GM19099 (cell line): ENCODE data around the gene TH.

ENCODE experiments used
- POLR2A ChIP-seq: IDR thresholded peaks from 3 replicates; pipeline ENCODE4 v1.6.1; 2011; ENCODE audit warnings: low read depth; ENCODE audit not compliant: insufficient read length; ENCODE audit errors: extremely low read depth

Gene TH

DNA sequence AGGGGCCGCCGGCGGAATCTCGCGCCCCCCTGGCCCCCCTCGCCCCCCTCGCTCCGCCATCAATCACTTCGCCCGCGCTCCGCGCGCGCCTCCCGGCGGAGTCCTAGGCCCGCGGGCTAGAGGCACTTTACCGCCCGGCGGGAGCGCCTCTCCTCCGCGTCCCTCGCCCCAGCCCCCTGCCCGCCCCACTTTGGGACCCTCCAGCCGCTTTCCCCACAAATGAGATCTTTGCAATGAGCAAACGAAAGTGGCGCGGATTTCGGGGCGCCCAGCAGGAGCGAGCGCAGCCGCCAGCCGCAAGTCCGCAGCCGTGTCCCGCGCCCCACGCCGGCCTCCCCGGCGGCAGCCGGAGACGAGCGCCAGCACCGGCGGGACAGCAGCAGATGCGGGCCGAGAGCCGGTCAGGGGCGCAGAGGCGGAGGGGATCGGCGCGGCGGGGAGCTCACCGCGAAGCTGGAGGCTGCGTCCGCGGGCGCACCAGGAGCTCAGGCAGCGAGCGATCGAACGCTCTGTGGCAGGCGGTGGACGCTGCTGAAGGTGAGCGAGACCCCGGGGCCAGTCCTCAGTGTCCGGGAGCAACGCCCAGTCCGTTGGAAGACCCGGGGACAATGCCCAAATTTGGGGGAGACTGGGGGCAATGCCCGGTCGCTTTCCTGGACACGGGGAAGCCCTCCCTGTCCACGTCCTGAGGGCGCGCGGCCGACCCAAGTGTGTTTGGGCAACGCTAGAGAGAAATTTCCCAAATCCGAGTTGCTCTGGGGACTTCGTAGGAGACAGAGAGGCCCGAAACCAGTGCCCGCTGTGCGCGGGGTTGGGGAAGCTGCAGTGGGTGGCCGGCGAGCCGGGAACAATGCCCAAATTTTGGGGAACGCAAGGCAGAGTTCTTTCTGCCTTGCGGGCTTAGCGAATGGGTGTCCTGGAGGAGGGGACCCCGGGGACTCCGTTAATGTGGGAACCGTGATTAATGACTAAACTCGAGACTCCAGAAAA lies 30.9 kb downstream of the TH start:
- TF ChIP-seq POLR2A: no peak

DNA sequence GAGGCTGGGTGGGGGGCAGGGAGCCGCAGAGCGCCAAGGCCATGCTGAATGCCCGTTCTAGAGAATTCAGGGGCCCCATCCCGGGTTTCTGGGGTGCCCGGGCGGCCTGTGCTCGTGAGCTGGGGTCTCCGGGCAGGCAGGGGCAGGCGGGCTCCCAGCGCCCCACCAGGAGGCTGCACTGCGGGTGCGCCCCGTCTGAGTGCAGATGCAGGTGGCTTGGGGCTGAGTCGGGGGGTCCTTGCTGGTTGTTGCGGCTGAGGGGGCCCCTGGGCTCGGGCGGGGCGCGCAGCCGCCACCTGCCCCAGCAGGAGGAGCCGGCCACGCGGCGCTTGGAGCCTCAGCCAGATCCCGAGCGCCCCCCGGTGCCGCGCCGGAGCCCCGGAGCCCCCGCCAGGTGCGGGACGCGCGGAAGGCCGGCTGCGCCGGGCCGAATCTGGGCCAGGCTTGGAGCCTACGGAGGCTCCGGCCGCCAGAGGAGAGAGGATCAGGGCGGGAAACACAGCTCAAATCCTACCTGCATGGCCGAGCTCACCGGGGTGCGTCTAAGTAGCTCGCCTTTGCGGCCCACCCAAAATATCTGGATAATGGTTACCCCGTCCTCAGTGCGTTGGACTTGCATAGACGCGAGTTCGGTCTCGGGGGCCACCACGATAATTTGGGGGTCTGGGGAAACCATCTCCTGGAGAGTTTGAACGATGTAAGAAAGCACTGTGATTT lies 31.8 kb downstream of the TH start:
- no peak for TF ChIP-seq POLR2A

DNA sequence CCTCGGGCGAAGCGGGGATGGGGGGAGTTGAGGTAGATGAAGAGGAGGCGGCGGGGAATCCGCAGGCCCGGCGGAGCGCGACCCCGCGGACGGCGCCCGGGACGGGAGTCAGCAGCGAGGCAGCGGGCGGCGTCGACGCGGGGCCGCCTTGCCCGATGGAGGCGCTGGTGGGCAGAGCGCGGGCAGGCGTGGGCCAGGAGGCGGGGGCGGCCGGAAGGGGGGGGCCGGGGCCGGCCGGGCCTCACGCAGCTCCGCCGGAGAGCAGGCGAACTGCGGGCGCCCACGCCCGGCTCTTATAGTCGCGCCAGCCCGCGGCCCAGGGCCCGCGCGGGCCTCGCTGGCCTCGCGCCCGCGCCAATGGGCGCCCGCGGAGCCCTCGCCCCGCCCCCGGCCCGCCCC lies 32.5 kb downstream of the TH start, which contains the start of gene IGF2:
TSS of gene IGF2 (minus strand) at position 267 of the 399 bp plus-strand sequence. CDS start 3,866 bp downstream, outside the sequence.
- TF ChIP-seq POLR2A: no peak

DNA sequence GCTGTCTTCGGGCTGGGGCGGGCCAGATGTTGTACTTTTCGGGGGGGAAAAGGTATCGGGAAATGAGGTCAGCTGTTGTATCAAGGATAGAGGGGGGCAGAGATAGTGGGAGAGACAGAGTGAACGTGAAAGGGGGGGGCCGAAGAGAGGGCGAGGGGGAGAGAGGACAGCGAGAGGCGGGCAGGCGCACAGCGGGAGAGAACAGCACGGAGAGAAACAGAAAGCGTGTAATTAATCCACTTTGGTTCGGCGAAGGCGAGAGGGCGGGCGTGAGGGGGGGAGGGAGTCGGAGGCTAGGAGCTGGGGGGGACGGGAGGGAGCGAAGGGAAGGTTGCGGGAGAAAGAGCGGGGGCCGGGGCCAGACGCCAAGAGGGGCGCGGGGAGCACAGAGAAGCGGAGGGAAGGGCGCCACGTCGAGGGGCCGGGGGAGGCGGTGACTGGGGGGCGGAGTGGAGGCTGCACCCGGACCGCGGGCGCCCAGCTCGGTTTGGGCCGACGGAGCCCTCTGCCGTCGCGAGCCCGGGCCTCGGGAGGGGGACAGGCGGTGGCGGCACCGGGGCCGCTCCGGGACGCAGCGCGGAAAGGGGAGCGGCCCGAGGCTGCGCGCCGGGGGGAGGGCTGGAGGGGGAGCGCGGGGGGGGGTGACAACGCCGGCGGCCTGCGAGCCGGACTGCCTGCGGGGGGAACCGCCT lies 33.0 kb downstream of the TH start:
- no peak for TF ChIP-seq POLR2A

DNA sequence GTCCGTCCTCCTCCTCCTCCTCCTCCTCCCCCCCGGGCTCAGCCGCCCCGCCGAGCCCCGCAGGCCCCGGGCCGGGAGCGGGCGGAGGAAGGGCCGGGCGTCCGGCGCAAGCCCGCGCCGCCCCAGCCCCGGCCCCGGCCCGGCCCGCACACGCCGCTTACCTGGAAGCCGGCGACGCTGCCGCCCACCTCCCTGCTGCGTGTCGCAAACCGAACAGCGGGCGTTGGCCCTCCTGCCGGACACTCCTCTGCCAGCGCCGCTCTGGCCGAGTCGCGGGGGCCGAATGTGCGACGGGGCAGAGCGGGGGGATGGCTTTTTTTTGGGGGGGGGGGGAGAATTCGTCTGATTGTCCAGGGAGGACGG lies 33.6 kb downstream of the TH start:
- TF ChIP-seq POLR2A: no peak

DNA sequence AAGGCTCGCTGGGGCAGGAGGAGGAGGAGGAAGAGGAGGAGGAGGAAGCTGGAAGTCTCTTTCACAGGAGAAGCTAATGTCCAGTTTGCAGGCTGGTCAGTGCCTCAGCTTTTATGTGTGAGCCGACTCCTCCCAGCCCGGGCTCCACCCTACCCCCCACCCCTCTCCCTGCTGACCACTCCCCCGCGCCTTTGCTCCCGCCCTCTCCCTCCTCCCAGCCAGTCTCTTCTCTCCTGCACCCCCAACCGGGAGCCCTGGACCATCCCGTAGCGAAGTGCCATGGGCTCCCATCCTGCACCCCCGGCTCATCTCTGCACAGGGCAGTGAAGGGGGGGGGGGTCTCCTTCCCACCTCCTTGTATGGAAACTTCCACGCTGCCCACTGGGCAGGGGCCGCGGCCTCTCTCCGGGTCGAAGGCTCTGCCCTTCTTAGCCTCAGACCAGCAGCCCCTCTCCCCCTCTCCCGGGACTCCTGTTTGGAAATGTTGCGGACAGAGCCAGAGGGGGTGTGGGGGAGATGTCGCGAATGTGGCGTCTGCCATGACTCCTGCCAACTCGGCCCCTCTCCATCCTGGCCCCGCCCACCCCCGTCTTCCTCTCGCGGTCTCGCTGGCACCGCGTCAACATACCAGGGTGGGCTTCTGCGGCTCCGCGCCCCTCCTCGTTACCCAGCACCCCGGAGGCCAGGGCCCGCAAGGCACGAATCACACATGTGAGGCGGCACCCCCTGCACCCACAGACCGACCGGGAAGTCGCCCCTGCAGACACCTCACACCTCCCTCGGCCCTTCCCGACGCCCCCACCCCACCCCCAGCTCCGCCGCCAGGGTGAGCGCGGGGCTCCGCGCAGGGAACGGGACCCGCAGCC lies 34.2 kb downstream of the TH start:
- no peak for TF ChIP-seq POLR2A

DNA sequence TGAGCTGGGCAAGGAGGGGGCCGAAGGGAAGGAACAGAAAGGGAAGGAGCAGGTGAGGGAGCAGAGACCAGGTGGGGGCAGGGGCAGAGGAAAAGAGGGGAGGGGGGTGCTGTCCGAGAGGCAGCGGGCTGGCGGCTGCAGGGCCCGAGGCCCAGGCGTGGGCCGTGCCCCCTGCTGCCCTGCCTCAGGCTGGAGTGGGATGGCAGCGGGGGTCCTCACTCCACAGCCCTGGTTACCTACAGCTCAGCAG lies 34.7 kb downstream of the TH start:
- no peak for TF ChIP-seq POLR2A

DNA sequence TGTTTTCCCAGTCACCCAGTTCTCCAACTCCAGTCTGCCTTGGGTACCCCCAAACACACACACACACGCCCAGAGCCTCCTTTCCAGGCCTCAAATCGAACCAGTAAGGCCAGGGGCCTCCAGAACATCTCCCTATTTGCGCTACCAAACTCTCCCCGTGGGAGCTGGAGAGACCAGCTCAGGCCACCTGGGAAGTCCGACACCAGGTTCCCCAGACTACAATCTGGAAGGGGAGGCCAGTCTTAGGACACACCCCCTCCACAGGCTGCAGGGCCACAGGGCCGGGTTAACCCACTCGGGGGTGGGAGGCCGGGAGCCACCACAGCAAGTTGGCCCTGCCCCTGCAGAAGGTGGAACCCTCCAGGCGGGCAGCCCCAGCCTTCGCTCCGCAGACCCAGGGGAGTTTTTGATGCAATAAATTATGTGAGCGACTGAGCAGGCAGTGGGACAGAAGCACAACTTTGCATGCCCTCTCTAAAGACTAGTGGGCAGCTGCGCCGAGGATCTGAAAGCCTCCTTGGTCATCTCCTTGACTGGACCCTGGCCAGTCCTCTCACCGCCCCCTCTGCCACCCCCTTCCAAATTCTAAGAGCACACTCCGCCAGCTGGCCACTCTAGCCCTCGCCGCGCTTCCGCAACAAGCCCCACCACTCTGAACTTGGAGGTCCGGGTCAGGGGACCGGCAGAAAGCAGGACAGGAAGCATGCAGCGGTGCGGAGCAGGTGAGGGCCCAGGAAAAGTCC lies 35.2 kb downstream of the TH start:
- no peak for TF ChIP-seq POLR2A

DNA sequence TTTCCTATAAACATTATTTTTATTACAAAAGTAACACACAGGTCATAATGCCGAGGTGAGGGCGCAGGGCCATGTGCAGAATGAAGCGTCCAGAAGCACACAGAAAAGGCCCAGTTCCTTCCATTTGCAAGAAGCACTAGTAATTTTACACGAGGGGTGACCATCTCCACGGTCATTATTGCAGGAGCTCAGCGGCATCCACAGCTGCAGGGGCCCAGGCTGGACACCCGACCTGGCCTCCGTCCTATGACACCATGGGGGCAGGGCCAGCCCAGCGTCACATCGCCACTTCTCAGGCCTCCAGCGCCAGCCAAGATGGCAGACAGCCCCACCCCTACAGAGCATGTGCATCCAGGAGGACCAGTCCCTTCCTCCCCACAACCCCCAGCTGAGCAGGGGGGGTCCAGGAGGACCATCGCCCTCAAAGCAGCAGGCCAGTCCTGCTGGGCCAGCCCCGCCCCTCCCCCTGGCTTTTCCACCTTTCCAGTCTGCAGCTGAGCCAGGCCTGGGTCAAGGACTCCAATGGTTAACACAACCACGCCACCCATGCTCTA lies 35.9 kb downstream of the TH start:
- no peak for TF ChIP-seq POLR2A

DNA sequence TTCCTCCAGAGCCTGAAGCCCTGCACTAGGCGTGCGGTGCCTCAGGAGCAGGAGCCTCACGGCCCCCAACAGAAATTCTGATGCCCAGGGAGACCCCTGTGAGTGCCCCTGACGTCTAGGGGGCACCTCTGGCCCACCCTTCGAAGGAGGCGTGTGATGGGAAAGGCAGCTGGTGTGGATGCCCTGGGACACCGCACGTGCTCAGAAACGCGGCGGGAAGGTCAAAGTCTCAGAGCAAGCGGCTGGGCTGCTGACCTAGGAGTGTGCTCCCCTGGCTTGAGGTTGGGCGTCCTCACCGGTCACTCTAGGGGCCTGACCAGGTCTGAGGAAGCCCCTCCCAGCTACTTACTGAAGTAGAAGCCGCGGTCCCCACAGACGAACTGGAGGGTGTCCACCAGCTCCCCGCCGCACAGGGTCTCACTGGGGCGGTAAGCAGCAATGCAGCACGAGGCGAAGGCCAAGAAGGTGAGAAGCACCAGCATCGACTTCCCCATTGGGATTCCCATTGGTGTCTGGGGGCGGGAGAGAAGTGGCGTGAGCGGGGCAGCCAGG lies 36.5 kb downstream of the TH start:
- TF ChIP-seq POLR2A: no peak

DNA sequence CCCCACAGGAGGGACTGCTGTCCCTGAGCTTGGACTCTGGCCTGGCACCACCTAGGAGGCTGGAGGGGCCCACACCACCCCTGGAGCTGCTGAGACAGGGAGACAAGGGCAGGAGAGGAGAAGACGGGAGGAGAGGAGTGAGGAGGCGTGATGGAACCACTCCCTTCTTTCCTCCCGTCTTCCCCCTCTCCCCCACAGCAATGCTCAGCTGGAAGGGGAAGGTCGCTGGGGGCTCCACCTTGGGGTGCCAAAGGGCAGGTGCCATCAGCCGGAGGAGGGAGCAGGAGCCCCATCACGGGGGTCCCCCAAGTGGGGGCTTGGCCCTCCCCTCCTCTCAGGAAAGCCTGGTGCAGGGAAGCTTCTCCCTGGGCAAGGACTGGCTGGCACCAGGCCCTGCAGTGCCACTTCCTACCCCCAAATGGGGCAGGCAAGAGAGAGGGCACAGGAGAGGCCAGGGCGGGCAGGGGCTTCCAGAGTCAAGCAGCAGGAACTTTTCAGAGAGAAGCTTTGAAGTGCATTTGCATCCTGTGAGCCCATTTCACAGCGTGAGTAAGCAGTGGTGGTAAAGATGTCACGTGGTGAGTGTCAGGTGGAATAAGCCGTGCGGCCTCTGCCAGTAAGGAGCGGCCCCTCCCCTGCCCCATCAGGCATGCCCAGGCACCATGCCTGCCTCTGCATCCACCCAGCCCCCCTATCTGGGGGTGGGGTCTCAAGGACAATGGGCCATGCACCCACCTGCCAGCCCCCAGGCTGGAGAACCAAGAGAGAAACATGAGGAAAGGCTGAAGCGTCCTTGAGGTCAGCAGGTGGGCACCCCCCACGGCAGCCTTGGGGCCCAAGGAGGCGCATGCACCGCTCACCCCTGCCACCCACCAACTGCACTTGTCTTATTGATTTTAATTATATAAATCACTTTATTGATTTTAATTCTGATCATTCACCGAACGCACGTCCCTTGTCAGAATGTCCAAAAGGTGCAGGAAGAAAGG lies 37.3 kb downstream of the TH start:
- TF ChIP-seq POLR2A: no peak
